ENCODE results near the gene CLNK. TPM values are rescaled to one million over a fixed set of nuclear protein-coding genes. Genes with fewer than 3 reads are reported as not detected.

Gene CLNK
- polyA plus RNA-seq, 1 of the 3 experiments (the other 2 are of a cell fraction) = not detected

DNA sequence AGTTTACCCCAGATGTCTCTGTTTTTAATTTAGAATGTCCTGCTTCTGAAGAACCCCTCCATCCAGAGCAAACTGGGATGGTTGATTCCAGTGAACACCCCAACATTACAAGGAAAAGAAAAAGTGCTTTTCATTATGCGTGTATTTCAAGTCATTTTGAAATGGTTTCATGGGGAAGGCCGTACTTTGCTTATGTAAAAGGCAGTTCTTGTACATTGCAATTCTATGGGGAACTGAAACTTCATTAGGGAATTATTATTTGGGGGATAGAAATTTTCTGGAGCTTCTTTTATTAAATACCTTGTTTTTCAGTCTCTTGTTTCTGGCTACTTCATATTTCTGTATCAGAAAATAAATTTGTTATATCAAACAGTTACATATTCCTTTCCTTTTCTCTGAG lies 130.4 kb downstream of the CLNK start:
- WGBS (ENCODE audit: low lambda C conversion rate) = 36% methylated on average over 2 of the region's 2 CpGs
- no peak for DNase-seq
- ChIA-PET CTCF (interaction anchor here (0.7 to 2.9 kb wide), 13 partner anchors 12 to 870 kb away, joined by 3 to 9 read pairs (median 4); no protein-coding TSS in a partner anchor), POLR2A (no interaction called here)
- Histone ChIP-seq H3K79me2 (ENCODE audit: insufficient read depth) (no peaks in the 10 kb centered on the region), H4K20me1 (ENCODE audit: insufficient read depth) (no peaks in the 10 kb centered on the region), H3K36me3 (replicated peaks in 1 of 2; ENCODE audit: control insufficient read depth in 1 of 2, insufficient read depth in 2 of 2, low read length in 1 of 2) (no peaks in the 10 kb centered on the region), H3K4me2 (no peak overlapping the region), H3K27ac (ENCODE audit: low read depth in 2 of 2, low read length in 1 of 2) (no peak overlapping the region), H3K9ac (no peak overlapping the region), H3K9me3 (no peaks in the 10 kb centered on the region), H3K9me2 (no peaks in the 10 kb centered on the region), H3K4me1 (ENCODE audit: control insufficient read depth in 1 of 2, insufficient read depth in 2 of 2, low read depth in 1 of 2, low read length in 1 of 2) (no peaks in the 10 kb centered on the region), H2AFZ (ENCODE audit: low read depth) (no peak overlapping the region; the same call in 1 of the 2 replicates), H3K27me3 (ENCODE audit: insufficient read depth) (no peaks in the 10 kb centered on the region; the same call in 1 of the 2 replicates), H3K4me3 (ENCODE audit: low read depth in 2 of 2, low read length in 1 of 2) (no peak overlapping the region), H3F3A (replicated peaks; ENCODE audit: insufficient read depth) (no peaks in the 10 kb centered on the region)
- TF ChIP-seq SMC3 (IDR thresholded peaks at IDR 0.05; ENCODE audit: low read depth, low read length) (no peak), NRF1 (IDR thresholded peaks at IDR 0.05; ENCODE audit: low read depth, low read length) (no peak), MXI1 (IDR thresholded peaks at IDR 0.05; ENCODE audit: low read depth, low read length) (no peak), GABPA (IDR thresholded peaks at IDR 0.05; ENCODE audit: low read depth) (no peak), GATA2 (CRISPR knock-in tag; IDR thresholded peaks at IDR 0.05) (no peak), TEAD4 (IDR thresholded peaks at IDR 0.05; ENCODE audit: borderline replicate concordance, insufficient read depth) (no peak), TAF1 (IDR thresholded peaks at IDR 0.05; ENCODE audit: borderline replicate concordance, low read depth, low read length) (no peak), EP300 (IDR thresholded peaks at IDR 0.05; ENCODE audit: borderline replicate concordance in 1 of 2, low read depth in 1 of 2, low read length in 1 of 2) (no peak), FOXM1 (IDR thresholded peaks at IDR 0.05; ENCODE audit: low read depth) (no peak), RFX5 (IDR thresholded peaks at IDR 0.05; ENCODE audit: low read length) (no peak), RAD21 (IDR thresholded peaks at IDR 0.05; ENCODE audit: low read length) (no peak), ZBTB33 (IDR thresholded peaks at IDR 0.05; ENCODE audit: borderline replicate concordance, low read depth) (no peak), SIN3A (IDR thresholded peaks at IDR 0.05; ENCODE audit: borderline replicate concordance, low read depth, low read length) (no peak), POLR2AphosphoS5 (IDR thresholded peaks at IDR 0.05; ENCODE audit: low read depth, low read length) (no peak)
- TF ChIP-seq, protein P1, sequence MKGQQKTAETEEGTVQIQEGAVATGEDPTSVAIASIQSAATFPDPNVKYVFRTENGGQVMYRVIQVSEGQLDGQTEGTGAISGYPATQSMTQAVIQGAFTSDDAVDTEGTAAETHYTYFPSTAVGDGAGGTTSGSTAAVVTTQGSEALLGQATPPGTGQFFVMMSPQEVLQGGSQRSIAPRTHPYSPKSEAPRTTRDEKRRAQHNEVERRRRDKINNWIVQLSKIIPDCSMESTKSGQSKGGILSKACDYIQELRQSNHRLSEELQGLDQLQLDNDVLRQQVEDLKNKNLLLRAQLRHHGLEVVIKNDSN (IDR thresholded peaks at IDR 0.05; ENCODE audit: borderline replicate concordance, low read depth) = no peak
